Occipital lobe (tissue), 2 donors: Measurements from ENCODE around the gene CA12. TPM values are rescaled to one million over a fixed set of nuclear protein-coding genes. Genes with fewer than 3 reads are reported as not detected.

Source experiments
- DNase-seq: peaks from one replicate; lab custom pipeline; 2025; lab: John Stamatoyannopoulos, UW
- total RNA-seq: library from RNA; depleted of rRNA; stranded (reverse); fragments of >200 nt; gene quantifications from one replicate; pipeline ENCODE4 v1.2.3, GENCODE V29; 2014

CA12 gene
- total RNA-seq, 1 donor from 2014 or later = 8.7 TPM

DNA sequence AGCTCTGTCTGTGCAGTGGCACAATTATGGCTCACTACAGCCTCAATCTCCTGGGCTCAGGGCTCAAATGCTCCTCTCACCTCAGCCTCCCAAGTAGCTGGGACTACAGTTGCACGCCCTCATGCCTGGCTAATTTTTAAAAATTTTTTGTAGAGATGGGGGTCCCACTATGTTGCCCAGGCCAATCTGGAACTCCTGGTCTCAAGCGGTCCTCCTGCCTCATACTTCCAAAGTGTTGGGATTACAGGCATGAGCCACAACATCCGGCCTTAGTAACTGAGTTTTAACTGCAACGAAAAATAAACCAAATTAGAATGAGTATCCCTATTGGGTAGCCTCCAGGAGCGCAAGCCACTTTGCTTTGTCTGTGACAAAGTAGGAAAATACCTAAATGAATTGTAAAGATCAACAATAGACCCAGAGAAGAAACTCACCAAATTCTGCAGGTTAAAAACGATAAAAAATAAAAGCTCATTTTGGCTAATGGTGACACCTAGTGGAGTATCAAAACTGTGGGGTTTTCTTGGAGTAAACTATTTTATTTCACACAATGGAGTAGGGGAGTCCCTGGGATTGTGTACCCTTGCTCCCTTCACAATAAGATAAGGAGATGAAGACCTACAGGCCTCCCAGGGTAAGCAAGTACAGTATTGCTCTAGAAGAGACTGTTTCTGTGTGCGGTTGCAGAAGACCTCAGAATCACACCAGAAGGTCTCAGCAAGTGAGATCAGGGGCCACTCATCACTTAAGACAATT lies 21.0 kb upstream of the CA12 start:
- DNase-seq = no peak

DNA sequence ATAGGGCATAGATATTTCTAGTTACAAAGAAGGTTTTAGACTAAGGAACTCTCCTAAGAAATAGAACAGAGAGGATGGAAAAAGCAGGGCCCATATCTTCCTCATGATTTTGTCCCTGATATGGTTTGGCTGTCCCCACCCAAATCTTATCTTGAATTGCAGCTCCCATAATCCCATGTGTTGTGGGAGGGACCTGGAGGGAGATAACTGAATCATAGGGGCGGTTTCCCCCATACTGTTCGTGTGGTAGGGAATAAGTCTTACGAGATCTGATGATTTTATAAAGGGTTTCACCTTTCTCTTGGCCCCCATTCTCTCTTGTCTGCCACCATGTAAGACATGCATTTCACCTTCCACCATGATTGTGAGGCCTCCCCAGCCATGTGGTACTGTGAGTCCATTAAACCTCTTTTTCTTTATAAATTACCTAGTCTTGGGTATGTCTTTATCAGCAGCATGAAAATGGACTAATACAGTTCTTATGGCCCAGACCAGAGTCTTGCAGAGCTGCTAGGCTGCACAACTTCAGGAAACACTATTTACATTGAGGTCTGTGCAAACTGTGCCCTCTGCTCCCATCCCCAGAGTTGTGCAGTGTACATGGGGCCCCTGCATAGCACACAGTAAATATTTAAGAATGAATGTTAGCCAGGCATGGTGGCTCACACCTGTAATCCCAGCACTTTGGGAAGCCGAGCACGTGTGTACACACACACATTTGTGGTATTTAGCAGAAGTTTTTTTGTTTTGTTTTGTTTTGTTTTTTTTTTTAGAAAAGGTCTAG lies 20.3 kb upstream of the CA12 start:
- DNase-seq = no peak

DNA sequence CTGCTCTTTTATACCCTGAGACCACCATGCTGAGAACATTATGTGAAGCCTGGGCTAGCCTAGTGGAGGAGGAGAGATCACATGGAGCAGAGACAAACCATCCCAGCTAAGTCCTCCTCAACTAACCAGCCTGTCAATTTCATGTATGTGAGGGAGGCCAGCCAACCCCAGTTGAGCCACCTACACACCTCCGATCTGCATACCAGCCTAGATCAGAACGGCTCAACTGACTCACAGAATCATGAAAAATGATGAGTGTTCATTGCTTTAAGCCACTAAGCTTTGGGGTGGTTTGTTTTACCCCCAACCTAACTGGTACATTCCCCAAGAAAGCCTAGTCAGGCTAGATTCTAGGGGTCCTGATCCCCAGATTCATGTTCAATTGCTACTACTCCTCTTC lies 19.4 kb upstream of the CA12 start:
- no peak for DNase-seq

DNA sequence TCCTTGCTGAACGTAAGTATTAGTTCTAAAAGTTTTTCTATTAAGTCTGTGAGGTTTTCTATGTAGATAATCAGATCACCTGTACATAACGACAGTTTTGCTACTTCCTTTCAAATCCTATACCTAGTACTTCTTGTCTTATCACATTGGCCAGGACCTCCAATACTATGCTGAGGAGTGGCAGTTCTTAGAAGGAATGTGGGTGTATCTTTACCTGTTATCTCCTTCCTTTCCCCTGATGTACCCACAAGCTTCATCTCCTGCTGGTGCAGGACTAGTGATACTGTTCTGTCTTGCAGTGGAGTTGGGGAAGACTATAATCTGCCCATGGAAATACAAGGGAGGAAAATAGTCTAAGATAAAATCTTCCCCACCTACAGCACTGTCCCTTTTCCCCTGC lies 16.8 kb upstream of the CA12 start:
- DNase-seq = no peak

DNA sequence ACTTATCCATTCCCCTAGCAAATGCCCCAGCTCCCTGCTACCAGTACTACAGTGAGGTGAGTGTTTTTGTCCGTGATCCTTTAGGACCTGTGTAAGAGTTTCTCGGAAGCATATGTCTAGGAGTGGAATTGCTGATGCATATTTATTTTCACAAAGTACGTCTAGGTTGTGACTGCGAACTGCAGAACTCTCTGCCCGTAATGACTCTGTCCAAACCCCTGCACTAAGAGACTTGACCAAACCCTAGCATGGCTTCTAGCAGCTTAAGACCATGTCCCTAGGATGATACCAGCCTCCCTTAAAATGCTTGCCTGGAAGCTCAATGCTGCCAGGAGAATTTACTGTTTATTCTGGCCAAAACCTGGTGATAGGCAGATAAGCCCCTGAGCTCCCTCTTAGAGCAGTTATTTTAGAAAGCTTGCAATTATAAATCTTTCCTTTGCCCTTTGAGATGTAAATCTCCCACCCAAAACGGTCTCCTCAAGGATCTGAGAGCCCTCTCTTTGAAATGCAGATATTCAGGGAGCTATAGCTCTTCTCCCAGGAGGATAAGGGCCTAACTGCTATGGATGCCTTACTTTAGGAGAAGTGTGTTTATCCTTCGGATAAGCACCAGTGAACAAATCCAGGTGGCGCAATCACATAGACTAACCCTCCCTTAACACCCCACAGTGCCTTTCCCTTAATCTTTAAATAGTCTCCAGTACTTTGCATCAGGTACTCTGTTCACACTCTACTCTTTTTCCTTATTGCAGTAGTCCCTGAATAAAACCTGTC lies 14.7 kb upstream of the CA12 start:
- no peak for DNase-seq

DNA sequence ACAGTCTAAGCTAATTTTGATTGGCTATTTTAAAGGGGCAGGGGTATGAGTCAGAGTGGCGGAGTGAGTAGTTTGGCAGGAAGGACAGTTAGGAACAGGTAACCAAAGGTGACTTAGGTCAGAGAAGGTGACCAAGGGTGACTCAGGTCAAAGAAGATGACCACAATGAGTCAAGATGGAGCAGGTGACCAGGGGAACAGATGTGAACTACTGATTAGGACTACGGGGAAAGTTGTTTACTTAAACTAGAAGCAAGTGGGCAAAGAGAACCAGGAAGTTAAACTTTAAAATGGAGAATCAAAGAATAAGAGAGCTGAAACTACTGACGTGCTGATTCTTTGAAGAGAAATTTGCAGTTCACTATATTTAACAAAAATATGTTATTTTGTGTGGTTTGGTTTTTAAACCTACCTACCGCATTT lies 14.1 kb upstream of the CA12 start:
- no peak for DNase-seq

DNA sequence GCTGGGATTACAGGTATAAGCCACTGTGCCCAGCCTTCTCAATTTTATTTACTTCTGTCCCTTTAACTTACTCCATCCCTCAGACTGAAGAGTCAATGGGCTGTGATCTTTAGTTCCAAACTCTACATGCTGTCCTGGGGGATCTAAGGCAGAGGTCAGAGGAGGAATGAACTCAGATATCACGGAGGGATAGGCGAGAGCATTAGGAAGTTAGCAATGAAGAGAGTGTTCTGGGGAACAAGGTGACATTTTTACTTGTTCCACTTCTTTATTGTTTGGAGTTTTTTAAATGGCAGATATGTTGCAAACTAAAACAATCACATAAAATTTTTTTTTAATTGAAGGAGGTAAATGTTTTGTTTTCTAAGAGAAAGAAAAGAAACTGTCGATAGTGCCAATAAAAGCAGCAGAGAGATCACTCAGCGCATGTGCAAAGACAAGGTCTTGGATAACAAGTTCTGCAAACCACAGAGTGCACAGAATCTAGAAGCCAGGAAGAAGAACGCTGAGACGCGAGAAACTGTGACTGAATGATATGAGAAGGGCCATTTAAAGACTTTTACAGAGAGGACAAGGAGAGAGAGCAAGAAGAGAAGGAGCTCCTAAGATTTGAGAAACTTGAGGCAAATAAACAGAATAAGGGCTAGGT lies 10.8 kb upstream of the CA12 start:
- no peak for DNase-seq

DNA sequence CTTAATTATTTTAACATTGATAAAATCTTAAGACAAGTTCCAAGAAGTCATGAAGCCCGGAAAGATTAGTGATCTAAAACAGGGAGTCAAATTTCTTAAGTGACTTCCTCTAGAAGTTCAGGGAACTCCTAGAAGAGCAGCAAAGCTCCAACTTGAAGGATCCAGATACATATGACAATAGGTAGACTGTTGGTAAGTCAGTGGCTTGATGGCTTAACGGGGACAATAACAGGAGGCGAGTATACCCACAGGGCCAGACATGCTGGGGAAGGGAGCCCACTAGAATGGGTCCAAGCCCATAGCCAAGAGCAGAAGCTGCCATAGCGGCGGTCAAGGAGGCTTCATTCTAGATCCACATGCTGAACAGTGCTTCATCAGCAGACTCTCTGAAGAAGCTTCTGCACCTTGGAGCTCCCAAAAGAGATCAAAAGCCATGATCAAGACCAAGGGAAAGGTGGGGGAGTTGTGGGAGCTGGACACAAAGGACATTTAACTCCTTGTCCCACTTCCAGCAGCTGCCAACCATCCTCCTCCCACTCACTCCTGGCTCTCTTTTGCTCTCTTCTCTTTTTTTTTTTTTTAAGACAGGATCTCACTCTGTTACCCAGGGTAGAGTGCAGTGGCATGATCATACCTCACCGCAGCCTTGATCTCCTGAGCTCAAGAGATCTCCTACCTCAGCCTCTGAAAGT lies 10.2 kb upstream of the CA12 start:
- no peak for DNase-seq

DNA sequence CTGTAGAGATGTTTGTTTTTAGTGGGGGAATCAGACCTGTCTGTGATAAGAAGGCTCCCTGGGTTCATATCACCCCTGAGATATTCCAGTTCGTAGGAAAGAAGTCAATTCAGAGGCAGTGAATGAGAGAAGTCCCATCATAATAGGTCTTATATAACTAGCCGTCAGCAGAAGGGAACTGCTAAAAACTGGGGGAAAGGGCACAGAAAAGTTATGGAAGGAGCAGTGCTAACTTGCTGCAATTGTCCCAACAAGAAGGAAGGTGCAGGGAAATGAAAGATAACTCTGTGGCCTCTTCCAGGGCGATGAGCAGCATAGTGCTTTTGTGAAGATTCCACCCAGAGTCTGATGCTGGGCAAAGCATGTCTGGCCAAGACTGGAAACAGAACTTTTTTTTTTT lies 9.0 kb upstream of the CA12 start:
- DNase-seq = no peak

DNA sequence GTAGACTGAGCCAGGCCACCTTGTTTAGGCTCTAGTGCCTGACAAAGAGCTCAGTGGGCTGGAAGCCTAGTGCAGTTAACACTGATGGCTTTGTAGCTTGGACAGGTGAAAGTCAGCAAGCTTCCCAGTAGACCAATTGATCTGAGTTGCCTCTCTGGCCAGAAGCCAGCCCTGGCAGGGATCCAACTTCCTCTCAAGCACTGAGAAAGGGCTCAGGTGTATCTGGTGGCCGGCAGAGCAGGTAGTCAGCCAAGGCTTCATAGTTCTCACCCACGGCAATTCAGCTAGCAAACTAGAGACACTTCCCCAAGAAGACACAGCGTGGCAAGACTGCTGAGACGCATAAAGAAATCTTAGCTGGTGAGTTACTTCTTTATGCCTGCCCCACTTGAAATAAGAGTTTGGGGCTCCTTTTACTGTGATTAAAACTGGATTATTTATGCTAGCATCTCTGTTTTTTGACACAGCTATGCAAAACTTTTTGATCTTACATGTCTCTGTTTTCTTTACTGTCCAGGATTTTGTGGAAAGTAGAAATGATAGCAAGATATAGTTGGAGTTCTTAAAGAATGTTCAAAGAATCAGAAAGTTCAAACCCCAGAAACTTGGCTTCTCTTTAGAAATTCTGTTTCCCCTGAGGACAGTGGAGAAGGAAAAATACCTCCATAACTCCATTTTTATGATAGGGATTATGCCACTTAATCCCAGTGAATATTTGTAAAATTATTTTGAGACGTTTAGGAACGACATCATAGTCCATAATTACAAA lies 8.4 kb upstream of the CA12 start:
- DNase-seq = no peak

DNA sequence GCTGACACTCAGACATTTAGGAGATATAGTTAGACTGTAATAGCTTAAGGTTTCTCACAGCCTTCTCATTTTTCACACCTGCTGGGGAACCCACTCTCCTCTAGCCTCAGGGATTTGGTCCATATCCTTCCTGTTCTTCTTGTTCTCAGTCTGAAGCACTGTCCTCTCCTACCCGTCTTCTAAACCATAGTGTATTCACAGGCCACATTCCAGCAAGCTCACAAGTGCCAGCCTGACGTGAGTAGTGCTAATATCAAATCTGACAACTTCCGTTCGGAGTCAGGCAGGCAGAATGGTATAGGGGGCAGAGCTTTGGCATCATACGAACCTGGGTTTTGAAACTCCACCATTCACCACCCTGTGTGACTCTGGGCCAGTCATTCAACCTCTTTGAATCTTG lies 6.9 kb upstream of the CA12 start:
- no peak for DNase-seq

DNA sequence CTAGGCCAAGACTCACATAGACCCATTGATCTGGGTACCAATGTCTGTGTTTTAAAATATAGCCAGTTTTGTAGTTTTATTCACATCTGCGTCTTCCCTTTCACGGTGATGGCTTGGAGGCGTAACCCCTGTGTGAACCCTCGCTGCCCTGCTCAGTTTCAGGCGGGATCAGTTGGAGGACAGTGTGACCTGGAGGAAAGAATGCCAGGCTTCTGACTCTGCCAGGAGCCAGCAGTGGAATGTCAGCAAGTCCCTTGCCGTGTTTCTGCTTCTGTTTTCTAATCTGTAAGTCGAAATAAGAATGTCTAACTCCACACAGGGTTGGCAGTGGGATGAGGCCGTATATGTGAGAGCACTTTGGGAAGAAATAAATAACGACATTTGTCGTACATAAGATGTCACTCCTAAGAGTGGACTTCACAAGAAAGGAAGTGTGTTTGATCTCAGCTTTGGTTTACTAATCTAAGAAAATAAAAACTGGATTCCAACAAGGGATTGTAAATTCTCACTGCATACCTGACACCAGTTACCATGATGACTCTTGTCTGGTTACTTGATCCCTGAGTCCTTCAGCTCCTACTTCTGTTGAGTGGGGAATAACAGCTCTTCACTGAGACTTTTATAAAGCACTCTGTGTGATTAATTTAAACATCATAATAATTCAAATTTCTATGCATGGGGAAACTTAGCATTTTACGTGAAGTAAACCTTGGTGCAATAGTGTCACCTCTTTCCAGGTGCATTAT lies 6.3 kb upstream of the CA12 start:
- no peak for DNase-seq

DNA sequence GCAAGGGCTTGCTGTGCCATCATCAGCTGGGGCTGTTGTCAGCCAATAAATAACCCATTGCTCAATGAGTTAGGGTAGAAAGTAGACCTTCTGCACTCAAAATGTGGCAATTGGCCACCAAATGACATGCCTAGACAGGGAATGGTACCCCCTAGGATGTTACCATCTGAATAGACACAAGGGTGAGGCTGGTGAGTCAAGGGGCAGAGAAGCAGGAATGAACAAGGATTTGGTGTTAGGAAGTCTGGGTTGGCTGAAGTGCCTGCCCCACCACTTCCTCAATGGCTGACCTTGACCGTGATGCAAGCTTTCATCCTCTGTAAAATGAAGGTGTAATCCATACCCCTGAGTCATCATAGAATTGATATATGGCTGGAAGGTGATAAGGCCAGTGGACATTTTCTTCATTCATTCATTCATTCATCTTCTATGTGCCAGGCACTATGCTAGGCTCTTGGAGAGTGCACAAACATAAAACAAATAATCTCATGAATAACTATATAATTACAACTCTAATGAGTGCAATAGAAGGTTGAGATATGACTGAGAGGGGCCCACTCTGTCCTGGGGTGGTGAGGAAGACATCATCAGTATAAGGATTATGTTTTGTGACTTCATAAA lies 4.4 kb upstream of the CA12 start:
- DNase-seq = no peak

DNA sequence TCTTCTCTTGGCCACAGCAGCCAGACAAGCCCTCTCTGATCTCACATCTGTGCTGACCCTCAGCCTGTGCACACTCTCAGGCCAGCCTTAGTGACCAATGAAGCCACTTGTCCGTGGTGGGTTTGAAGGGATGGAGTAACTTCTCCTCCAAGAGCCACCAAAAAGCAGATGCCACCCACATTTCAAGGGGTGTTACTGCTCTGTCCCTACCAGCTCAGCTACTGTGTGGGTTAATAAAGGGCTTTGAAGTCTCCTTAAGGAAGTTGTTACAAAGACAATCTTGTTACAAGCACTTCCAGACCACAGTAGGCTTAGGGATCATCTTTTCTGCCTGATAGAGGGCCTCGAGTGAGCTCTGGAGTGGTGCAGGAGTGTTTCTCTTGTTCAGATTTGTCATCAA lies 3.3 kb upstream of the CA12 start:
- no peak for DNase-seq

DNA sequence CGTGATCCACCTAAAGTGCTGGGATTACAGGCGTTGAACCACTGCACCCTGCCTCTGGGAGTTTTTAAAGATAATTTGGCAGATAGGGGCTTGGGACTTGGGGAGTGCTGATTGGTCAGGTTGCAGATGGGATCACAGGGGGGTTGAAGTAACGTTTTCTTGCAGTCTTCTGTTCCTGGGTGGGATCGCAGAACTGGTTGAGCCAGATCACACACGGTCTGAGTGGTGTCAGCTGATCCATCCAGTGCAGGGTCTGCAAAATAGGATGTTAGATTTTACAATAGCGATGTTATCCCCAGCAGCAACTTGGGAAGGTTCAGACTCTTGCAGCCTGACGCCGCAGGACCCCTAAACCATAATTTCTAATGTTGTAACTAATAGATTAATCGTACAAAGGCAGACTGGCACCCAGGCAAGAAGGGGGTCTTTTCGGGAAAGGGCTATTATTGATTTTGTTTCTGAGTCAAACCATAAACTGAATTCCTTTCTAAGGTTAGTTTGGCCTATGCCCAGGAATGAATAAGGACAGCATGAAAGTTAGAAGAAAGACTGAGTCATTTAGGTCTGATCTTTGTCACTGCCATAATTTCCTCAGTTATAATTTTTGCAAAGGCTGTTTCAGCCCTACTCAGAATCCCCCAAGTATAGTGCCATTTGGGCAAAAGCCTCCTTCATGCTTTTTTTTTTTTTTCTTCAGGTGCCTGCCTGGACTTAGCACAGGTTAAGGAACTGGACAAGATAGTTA lies 1.5 kb upstream of the CA12 start:
- DNase-seq = no peak

DNA sequence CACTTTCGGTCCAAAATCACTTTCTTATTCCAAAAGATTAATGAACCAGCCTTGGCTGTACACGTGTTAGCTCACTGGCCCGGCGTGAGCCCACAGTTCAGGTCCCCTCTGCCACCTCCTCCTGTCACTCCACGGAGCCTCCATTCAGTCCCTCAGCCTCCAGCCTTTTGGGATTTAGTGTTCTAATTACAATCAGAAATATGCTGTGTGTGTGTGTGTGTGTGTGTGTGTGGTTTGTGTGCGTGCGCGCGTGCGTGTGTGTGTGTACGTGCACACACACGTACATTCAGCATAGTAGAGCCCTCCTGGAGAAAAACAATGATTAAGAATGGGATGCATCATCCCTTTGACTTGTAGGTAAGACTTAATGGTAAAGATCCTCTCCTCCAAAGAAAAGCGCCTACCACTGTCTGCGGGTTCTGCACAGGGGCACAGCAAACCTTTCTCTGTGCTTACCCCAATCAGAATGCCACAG lies 801 bp downstream of the CA12 start:
- DNase-seq = no peak

DNA sequence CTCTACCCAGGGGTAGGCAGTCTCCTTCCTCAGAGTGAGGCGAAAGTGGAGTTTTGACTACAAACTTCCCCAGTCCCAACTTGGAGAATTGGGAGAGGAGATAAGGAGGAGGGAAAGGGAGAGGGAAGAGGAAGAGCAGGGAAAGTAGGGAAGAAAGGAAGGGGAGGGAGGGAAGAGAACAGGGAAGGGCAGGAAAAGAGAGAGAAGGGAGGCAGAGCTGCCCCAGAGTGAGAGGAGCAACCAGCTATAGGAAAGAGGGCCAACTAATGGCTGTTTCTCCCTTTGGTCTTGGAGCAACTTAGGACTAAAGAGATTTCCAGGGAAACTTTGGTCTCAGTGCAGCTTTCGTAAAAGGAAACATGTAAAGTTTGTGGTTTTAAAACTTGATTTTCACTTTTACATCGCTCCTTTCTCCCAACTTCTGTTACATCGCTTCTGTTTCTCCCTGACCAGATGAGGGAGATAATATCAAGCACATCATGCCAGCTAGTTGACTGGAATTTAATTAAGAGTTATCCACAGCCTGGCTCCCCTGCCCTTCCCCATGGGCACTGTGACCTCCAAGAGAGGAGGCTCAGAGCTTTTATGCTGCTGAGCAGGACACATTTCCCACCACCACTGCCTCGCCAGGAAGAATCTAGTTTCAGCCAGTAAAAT lies 1.4 kb downstream of the CA12 start:
- DNase-seq = no peak
